HG03432 (cell line): ENCODE data around the gene SYNE3.

Experiments used
- ATAC-seq: cut with Tn5 transposase; IDR thresholded peaks from one replicate; pipeline ENCODE4 v1.9.1; 2021; ENCODE audit warnings: mild to moderate bottlenecking, moderate library complexity; ENCODE audit not compliant: unreplicated experiment

The SYNE3 gene

DNA sequence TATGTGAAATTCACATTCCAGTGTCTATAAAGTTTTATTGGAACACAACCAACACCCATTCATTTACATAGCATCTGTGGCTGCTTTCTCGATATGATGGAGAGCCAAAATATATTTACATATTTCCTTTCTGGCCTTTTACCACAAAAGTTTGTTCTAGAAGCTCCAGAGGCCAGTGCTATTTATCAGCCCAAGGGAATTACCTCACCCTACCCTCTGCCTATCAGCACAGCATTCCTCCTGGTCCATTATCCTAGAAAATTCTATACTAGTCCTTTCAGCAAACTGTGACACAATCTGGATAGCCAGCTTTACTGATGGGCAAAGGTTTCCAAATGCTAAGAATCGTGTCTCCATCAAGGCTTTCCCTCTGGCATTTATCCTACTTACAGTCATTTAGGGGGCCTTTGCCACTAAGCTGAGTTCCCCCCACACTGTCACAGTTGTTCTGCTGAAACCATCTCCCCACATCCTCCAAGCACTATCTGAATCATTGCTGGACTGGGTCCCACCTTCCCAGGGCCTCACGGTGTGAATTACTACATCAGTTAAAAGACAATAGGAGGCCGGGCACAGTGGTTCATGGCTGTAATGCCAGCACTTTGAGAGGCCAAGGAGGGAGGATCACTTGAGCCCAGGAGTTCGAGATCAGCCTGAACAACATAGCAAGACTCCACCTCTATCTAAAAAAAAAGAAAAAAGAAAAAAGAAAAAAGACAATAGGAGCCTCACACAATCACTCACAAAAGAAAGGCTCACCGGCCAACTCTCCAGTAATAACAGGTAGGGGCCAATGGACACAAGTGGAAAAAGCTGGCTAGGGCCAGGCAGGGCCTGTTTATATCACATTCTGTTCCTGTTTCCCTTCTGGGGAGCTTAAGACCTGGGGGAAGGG lies 12.1 kb downstream of the SYNE3 start:
- ATAC-seq, result no peak

DNA sequence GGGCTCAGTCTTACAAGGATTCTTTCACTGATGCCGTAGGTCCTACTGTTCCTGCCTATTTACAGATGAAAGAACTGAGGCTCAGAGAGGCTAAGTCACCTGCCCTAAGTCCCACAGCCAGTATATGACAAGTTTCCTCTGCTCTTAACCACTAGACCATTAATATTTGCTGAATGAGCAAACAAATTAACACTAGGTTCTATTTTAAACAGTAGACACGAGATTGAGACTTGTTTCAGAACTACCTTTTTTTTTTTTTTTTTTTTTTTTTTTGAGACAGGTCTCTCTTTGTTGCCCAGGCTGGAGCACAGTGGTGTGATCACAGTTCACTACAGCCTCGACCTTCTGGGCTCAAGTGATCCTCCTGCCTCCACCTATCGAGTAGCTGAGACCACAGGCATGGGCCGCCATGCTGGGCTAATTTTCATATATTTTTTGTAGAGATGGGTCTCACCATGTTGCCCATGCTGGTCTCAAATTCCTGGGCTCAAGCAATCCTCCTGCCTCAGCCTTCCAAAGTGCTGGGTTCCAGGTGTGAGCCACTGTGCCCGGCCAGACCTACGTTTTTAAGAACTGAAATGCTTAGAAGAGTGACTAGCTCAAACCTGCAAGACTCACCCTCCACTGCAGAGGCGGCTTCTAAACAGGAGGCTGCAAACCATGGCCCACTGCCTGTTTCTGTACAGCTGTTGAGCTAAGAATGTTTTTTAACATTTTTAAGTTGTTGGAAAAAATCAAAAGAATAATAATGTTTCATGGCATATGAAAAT lies 12.9 kb downstream of the SYNE3 start:
- ATAC-seq, result peak; percentile 51

DNA sequence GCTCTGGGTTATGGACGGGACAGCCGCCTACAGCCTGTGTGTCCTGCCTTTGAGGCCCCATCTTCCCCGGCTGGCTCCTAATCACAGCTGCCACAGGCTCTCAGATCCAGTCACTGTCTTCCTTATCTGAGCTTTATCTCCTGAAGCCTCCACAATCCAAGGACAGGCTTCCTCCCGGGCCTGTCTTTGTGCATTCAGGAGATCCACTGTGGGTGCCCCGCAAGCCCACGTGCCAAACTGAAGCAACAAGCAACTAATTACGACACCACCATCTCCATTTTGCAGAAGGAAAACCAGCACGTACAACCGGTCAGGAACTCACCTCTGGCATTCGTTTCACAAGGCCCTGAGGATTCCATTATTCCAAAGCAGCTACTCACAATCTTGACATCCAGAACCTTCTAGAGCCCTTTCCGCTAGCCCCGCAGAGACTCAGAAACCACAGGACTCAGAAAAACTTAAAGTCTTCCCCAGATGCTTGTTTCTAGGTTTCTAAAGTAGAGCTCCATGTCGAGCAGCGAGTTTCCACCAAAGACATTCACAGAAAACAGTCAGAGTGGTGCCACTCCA lies 14.0 kb downstream of the SYNE3 start:
- no peak for ATAC-seq

DNA sequence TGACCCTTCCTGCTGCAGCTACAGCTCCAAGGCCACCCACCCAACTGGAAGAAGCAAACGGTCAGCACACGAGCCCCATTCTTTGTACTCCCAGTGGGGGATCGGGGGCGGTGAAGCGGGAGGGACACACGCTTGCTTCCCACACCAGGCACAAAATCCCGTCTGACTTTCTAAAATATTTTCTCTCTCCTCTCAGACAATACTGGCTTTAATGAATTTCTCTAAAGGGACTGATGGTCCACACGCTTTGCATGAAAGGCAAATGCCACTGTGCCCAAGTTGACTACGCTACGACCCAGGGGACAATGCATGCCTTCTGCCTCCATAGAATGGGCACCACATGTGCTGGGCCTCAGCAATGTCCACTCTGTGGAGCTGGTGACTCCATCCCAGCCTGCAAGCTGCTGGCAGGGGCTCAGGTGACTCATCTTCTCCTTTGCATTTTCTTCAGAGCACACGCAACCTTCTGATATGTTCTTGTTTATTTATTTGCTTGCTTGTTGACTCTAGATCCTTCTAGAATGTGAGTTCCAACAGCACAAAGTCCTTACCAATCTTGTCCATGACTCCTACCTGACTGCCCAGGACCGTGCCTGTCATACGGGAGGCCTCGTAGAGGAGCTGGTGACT lies 15.6 kb downstream of the SYNE3 start:
- no peak for ATAC-seq

DNA sequence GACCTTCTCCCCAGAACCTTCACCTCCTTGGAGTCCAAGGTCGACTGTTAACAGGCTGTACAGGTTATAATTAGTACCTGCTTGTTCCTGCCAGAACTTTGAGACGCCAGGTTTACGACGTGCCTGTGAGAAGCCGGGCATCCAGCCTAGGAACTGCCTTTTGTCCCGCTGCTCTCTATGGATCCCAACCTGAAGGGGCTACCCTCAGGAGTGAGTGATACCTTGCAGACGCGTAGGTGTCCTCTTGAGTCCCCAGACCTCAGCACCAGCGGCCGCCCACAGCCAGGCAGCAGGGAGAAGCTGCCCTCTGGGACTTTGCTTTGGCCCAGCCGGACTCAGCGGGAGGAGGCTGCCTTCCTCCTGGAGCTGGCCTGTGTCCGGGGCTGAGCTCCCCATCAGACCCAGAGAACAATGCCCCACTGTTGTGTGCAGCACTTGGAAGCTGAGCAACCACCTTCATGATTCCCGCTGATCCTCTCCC lies 16.2 kb downstream of the SYNE3 start:
- no peak for ATAC-seq

DNA sequence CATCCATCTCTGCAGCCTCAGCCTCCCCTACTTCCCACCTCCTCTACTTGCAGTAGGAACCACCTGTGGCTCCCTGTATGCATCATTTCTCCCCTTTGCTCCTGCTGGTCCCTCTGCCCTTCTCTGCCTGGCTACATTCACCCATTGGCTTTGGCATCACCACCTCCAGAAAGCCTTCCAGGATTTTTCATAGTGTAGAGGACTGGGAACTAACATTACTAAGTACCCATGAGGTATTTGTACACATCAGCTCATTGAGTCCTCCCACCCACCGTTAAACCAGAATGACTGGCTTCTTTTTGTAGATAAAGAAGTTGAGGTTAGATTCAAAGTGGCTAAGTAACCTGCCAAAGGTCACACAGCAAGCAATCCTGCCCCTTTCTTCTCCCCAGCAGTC lies 17.1 kb downstream of the SYNE3 start:
- no peak for ATAC-seq

DNA sequence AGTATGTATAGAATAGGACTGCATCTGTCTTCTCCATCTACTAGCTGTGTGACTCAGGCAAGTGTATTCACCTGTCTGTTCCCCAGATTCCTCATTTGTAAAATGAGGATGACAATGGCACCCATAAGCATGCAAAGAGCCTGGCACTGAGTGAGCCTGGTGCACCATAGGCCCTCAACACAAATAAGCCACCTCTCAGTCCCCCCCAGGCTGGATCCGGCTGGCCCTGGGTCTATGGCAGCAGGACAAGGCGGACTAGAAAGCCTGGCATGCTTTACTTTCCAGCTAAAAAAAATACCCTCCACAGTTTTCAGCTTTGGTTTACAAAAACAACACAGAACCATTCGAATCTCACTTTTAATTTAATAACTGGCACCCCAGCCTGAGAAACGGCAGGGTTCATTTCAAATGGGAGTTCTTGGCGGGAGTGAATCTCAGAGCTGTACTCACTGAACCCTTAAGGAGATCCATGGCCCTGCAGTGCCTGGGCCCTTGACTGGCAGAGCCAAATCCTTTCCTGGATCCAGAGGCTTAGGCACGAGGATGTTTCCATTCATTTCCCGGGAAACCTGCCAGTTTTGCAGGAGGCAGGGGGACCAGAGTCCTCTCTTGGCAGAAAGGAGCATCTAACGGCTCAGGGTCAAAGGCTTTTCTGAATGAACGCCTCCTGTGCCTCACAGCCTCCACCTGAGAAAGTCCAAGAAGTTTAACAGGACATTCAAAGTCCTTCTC lies 17.7 kb downstream of the SYNE3 start:
- no peak for ATAC-seq

DNA sequence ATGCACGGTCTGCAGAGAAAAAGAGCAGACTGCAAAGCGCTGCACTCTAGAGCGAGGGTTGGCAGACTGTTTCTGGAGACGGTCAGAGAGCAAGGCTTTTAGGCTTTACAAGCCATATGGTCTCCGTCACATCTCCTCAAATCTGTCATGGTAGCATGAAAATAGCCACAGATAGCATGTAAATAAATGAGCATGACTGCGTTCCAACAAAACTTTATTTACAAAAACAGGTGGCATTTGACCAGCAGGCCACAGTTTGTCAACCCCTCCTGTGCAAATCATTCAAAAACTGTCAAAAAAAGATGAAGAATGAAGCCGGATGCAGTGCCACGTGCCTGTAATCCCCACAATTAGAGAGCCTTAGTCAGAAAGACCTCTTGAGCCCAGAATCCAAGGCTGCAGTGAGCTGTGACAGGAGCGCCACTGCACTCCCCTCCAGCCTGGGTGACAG lies 18.9 kb downstream of the SYNE3 start:
- no peak for ATAC-seq

DNA sequence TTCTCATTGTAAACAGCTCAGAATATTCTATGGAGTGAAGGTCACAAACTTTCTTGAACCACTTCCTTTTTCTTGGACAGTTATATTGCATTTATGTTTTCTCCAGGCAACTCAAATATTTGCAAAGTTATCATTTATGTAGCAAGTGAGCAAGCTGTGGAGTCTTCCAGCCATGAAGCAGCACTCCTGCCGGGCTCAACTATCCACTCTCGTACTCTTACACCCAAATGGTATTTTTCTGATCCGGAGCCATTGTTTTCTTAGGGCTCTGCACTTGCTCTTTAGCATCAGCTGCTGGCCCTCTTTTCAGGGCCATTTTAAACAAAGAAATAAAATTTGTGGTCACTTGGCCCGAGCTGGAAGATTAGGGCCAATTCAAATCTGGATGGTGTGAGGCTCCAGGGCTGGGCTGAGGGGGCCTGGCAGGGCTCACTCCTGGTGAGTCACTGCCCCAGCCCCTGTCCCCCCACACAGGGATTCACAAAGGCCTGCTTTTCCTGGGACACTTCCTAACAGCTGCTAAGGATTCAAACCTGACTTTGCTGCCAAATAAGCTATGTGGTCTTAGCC lies 19.7 kb downstream of the SYNE3 start:
- no peak for ATAC-seq

DNA sequence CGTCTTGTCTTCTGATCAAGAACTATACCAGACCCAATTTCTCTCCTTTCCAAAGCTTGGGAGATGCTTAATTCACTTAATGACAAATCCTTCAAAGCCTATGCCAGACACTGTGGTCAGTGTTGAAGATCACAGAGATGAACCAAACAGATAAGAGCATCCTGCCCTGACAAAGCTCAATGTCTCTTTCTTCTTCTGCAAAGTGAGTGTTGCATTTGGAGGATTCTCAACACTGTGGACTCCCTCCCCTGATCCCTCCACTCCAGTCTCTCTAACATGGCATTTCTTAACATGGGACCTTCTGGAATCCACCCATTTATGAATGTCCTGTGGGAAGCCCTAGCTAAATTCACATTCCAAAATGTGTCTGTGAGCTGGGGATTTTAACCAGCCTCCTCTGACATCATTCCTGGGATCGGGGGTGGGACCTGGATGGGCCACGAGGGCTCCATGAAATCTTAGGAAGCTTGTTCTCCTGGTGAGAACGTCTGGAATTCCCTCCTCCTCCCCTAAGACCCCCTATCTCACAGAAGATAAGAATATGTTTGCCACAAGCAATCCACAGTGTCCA lies 20.3 kb downstream of the SYNE3 start:
- ATAC-seq, result peak; percentile 14

DNA sequence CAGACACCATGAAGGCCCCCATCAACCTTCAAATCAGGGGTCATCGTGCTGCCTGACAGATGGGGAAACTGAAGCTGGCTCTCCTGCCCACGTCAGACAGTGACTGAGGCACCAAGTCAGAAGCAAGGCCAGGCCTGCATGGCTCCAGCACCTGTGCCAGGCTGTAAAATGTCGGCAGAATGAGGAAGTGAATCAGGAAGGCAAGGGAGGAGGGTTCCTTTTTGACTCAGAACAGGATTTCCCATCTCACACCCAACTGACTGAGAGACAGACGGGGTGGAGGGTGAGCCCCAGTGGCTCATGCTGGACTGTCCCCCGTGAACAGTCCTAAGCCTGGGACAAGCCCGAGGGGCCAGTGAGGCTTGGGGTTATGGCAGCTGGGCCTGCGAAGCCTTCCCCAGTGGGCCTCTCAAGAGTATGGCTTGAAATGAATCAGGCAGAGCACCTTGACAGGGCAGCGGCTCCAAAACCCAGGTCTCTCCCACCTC lies 20.9 kb downstream of the SYNE3 start:
- ATAC-seq, result peak; percentile 85

DNA sequence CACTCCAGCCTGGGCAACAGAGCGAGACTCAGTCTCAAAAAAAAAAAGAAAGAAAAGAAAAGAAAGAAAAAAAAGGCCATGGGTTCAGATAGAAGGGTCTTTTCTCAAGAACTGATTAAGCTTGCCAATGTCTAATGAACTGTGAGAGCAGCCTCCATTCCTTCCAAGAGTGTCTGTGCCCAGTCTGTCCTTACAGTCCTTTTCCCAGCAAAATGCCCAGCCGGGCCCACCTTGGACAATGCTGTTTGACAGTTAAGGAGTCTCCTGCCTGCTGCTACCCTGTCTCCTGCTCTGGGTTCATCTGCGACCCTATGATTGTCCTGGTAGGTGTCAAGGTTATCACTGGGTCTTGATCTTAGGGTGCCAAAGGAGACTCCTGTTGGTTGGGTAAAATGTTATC lies 21.4 kb downstream of the SYNE3 start:
- ATAC-seq, result no peak

DNA sequence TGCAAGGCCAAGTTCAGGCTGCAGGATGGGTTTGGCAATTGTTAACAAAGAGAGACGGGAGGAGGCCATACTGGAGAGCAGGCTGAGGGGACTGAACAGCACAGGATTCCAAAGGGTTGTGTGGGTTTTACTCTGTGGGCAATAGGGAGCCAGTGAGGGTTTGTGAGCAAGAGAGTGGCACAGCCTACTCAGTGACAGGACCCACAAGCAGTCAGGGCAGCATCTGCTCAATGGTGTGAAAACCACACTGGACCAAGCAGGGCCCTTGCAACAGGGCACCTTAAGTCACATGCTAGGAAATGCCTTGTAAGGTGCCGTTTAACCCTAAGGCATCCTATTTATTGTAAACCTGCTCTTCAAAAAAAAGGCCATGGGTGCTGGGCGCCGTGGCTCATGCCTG lies 22.0 kb downstream of the SYNE3 start:
- ATAC-seq, result no peak

DNA sequence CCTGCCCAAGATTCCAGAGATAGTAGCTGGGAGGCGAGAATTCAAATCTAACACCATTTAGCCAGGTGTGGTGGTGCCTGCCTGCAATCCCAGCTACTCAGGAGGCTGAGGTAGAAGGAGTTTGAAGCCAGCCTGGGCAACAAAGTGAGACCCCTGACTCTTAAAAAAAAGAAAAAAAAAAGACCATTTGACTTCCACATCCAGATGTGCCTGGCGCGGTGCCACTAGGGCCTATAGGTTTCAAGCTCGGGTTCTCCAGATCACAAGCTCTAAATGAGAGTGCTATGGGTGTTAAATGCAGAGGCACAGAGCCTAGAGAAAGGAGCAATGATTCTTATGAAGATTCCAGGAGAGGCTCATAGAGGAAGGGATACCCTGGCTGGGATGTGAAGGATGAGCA lies 22.5 kb downstream of the SYNE3 start:
- no peak for ATAC-seq

DNA sequence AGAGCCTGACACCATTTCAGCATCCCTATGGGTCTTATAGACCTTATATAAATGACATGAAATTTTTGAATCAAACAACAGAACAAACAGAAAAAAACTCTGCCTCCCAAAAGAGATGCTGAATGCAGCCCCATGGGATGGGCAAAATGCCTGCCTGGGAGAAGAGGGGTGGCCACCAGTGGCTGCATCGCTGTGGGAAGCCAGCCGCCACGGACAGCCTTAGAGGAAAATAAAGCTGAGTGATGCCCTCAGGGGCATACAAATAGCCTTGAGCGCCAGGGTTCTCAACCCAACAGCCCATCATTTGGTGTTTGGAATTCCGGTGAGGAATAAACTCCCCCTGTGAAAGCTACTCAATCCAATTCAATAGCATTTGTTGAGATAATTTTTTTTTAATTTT lies 22.9 kb downstream of the SYNE3 start:
- no peak for ATAC-seq

DNA sequence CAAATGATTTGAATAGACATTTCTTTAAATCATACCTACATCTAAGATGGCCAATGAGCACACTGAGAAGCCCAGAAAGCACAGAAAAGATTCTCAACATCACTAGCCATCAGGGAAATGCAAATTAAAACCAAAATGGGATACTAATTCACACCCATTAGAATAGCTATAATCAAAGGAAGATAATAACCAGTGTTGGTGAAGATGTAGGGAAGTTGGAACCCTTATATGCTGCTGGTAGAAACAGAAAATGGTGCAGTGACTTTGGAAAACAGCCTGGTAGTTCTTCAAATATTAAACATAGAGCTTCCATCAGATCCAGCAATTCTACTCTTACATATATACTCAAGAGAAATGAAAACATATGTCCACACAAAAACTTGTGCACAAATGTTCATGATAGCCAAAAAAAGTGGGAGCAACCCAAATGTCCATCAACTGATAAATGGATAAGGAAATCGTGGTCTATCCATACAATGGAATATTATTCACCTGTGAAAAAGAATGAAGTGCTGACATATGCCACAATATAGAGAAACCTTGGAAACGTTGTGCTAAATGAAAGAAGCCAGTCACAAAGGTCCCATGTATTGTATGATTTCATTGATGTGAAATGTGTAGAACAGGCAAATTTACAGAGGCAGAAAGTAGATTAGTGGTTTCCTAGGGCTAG lies 24.4 kb downstream of the SYNE3 start:
- ATAC-seq, result no peak

DNA sequence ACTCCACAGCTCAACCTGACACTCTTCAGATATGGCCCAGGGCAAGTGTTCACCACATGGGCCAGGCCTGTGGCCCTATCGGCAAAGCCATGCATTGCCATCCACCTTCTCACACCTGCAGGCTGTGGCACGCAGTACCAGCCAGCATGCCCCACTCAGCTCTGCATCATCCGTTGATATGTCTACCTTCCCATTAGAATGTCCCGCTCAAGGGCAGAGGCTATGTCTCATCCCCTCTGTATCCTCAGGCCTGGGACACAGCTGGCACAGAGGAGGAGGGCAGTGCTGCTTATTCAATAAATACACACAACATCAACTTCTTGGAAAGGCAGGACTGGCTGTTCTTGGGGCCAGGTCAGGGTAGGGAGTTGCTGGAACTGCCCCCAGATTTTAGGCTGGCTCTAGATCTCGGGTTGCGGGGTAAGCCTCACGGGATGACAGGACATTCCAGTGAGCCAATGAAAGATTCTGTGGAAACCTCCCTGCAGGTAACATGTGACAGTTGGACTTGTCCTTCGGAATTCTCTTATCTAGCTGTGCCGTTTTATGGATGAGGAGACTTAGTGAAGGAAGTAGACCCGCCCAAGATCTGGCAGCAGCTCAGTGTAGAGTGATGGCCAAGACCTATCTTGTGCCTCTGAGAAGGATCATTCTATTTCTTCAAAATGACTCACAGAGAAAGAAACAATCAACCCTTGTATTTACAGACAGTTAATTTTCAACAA lies 25.6 kb downstream of the SYNE3 start:
- ATAC-seq, result no peak

DNA sequence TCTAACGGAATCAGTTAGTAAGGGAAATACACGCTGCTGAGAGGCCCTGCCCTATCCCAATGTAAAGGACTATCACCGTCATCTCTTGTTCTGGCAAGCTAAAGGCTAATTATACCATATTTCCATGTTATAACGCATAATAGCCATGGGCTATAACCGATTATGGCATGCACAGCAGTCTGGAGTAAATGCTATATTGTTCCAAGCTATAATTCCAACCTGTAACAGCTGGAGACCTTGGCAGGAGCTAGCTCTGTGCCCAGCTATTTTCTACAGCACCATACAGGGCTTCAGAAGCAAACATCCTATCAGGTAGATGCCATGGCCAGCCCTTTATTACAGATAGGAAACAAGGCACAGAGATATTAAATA lies 26.3 kb downstream of the SYNE3 start:
- ATAC-seq, result no peak
